Activated CD8-positive, alpha-beta T cell treated with anti-CD3 and anti-CD28 coated beads, Interleukin-2, amount 10 ng/mL, durations not matched to agents 7 days and 5 days (primary cell): Measurements from ENCODE around the gene PSME3. TPM values are rescaled to one million over a fixed set of nuclear protein-coding genes. Genes with fewer than 3 reads are reported as not detected.

ENCODE experiments used
- ATAC-seq: fragments of 150-1000 bp; cut with Tn5 transposase; one replicate; pipeline ENCODE4 v1.10.0; 2021; ENCODE audit warnings: moderate library complexity
- CTCF ChIA-PET: fragments of 350-600 bp; sonication (Branson Sonifier 250); formaldehyde crosslinking; loops from one replicate; lab custom pipeline; 2021; ENCODE audit warnings: antibody characterized with exemption; lab: Charles Lee
- POLR2A ChIA-PET: fragments of 350-600 bp; sonication (Branson Sonifier 250); formaldehyde crosslinking; loops from one replicate; lab custom pipeline; 2021; ENCODE audit warnings: antibody characterized with exemption; lab: Charles Lee
- DNase-seq: peaks from one replicate; pipeline ENCODE4 v3.0.0-alpha.2; 2020
- H3K27ac Mint-ChIP-seq: one replicate; pipeline ENCODE4 v1.8.0; 2021; ENCODE audit warnings: mild to moderate bottlenecking, mixed read lengths
- H3K27me3 Mint-ChIP-seq: one replicate; pipeline ENCODE4 v1.8.0; 2021; ENCODE audit warnings: low read depth, mixed read lengths
- H3K36me3 Mint-ChIP-seq: one replicate; pipeline ENCODE4 v1.8.0; 2021; ENCODE audit warnings: low read depth, mixed read lengths
- H3K4me1 Mint-ChIP-seq: one replicate; pipeline ENCODE4 v1.8.0; 2021; ENCODE audit warnings: low read depth, mixed read lengths
- H3K4me3 Mint-ChIP-seq: one replicate; pipeline ENCODE4 v1.8.0; 2021; ENCODE audit warnings: mild to moderate bottlenecking, mixed read lengths
- H3K9me3 Mint-ChIP-seq: one replicate; pipeline ENCODE4 v1.8.0; 2022; ENCODE audit warnings: mixed read lengths; ENCODE audit not compliant: insufficient read depth
- total RNA-seq, 2 experiments: library from RNA; stranded (reverse); gene quantifications; one replicate each; pipeline ENCODE4 v1.2.3, GENCODE V29; 2021

The PSME3 gene
- total RNA-seq, 2 experiments from 2014 or later: 141 to 145 TPM

DNA sequence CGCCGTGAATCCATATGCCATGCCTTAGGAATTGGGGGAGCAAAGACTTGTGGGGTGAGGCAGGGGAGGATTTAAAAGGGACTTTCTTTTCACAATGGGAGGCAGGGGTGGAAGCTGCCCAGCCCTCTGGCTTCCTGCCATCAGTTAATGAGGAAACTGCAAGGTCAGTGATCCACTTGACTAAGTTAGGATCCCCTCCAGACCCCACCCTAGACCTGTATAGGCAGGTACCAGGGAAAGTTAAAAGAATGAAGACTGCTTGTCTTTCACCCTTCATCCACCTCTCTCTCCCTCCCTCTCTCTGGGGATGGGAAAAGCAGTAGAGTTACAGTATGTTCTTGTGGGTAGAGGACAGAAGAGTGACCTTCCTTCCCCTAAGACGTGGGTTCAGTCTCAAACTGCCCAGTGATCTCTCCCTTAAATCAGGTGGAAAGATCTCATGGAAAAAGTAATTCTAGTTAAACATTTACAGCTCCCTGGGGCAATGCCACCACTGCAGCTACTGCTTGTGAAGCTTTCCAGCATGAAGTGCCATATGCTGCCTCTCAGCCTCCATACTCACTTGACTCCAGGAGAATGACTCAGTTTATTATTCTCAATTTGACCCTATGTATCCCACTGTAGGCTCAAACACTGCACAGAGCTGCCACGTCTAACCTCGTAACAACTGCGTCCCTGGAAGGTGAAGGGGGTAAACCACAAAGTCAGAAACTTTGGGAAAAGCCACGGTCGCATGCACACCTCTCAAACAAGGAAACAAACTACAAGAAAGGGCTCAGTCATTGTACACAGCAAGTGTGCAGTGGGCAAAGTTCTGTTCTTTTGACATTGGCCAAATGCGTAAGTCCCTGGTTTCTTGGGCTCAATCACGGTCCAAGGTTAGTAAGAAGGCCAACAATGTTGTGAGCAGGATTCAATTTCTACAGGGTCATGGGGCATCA lies 35.9 kb upstream of the PSME3 start:
- POLR2A ChIA-PET: interaction anchor here (0.6 to 3.0 kb wide), 4 partner anchors 9 to 27 kb away, joined by 3 to 14 read pairs (median 4); partner anchors contain the start of genes BECN1 and VPS25
- H3K27ac Mint-ChIP-seq: no peak overlapping the region

DNA sequence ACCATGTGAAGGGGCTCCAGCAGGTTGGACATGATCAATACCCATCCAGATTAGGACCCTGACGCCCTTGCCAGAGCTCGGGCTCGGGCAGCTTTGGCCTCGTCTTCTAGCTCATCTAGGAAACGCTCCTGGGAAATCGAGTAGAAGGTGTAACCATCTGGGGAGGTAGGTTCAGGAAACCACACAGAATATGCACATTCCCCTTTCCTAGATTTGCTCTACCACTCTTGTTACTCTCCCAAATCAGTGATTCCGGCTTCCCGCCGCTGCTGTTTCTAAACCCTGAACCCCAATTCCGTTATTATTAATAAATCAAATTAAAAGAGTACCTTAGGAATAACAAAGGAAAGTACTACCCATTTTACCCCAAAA lies 35.2 kb upstream of the PSME3 start:
- peaks cover 18% of the 10 kb centered on the region for H3K4me1 Mint-ChIP-seq
- POLR2A ChIA-PET: interaction anchor here (0.6 to 3.0 kb wide), 6 partner anchors 9 to 26 kb away, joined by 3 to 14 read pairs (median 4); partner anchors contain the start of genes BECN1 and VPS25
- no peak for DNase-seq
- ATAC-seq: no peak
- H3K36me3 Mint-ChIP-seq: peaks cover 13% of the 10 kb centered on the region
- H3K27me3 Mint-ChIP-seq: peaks cover 5% of the 10 kb centered on the region
- H3K27ac Mint-ChIP-seq: no peak overlapping the region
- H3K9me3 Mint-ChIP-seq: no peaks in the 10 kb centered on the region
- peak overlapping the region; percentile 94 for H3K4me3 Mint-ChIP-seq
- CTCF ChIA-PET: interaction anchor here (1.1 to 1.5 kb wide), 5 partner anchors 9 to 34 kb away, joined by 3 to 11 read pairs (median 7); partner anchors contain the start of gene BECN1

More for the DNA sequence above, 35.9 kb upstream of the PSME3 start:
- Mint-ChIP-seq H3K4me1 (peaks cover 18% of the 10 kb centered on the region), H3K36me3 (peaks cover 13% of the 10 kb centered on the region), H3K9me3 (no peaks in the 10 kb centered on the region), H3K4me3 (peak overlapping the region; percentile 94), H3K27me3 (peaks cover 5% of the 10 kb centered on the region)
- DNase-seq (no peak), ATAC-seq (no peak)
- CTCF ChIA-PET: interaction anchor here (1.1 to 2.1 kb wide), 4 partner anchors 10 to 34 kb away, joined by 3 to 7 read pairs (median 6); partner anchors contain the start of gene BECN1

DNA sequence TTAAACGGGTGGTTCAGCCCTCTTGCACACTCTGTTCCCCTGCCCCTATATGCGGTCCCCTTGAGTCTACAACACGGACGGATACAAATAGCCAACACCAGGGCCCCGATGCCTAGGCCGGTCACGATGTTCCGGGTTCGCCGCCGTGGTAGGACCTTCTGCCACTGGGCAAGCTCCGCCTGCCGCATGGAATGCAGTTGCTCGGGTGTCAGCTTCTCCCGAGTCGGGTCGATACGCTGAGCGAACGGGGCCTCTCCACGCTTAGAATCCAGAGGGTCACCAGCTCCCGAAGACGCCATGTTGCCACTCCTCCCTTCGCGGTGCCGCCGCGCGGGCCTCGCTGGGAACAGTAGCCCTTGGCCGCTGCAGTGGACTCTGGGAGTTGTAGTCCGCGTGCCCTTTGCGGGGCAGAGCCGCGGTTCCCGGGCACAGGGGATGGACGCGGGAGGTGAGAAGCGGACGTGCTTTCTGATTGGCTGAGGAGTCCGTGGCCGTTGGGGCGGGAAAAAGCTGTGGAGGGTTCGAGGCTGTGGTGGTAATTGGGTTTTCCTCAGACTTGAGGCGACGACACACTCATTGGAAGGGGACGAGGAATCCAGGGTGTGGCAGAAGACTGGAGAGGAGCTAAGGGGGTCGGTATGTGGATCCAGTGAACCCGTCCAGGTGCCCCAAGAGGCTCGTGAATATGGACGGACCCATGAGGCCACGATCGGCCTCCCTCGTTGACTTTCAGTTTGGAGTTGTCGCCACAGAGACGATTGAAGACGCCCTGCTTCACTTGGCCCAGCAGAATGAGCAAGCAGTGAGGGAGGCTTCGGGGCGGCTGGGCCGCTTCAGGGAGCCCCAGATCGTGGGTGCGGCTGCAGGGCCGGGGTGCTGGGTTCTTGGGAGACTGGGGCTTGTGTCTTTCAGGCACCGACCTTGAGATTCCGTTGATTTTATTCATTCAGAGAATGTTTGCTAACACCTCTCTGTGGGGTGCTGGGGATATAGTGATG lies 34.5 kb upstream of the PSME3 start, which contains the start of the genes CNTD1 and COA3:
TSS of gene CNTD1 (plus strand) at position 479 of the 998 bp plus-strand sequence. CDS start at position 686, 207 bp downstream.
TSS of gene COA3 (minus strand) at position 322 of the 998 bp plus-strand sequence. CDS start at position 299, 23 bp downstream.
- ChIA-PET CTCF (interaction anchor here (1.1 to 1.5 kb wide), 5 partner anchors 9 to 61 kb away, joined by 3 to 11 read pairs (median 4); partner anchors contain the start of gene BECN1), POLR2A (interaction anchor here (1.2 to 3.0 kb wide), 5 partner anchors 8 to 25 kb away, joined by 3 to 14 read pairs (median 3); partner anchors contain the start of genes BECN1 and VPS25)
- H3K4me1 Mint-ChIP-seq: peaks cover 18% of the 10 kb centered on the region
- peaks cover 5% of the 10 kb centered on the region for H3K27me3 Mint-ChIP-seq
- H3K27ac Mint-ChIP-seq: peak within 1 kb of the TSS; percentile 77
- DNase-seq (peak; percentile 88), ATAC-seq (peak; percentile 99)
- H3K36me3 Mint-ChIP-seq: peaks cover 13% of the 10 kb centered on the region
- H3K9me3 Mint-ChIP-seq: no peaks in the 10 kb centered on the region
- H3K4me3 Mint-ChIP-seq: peak within 1 kb of the TSS; percentile 94

DNA sequence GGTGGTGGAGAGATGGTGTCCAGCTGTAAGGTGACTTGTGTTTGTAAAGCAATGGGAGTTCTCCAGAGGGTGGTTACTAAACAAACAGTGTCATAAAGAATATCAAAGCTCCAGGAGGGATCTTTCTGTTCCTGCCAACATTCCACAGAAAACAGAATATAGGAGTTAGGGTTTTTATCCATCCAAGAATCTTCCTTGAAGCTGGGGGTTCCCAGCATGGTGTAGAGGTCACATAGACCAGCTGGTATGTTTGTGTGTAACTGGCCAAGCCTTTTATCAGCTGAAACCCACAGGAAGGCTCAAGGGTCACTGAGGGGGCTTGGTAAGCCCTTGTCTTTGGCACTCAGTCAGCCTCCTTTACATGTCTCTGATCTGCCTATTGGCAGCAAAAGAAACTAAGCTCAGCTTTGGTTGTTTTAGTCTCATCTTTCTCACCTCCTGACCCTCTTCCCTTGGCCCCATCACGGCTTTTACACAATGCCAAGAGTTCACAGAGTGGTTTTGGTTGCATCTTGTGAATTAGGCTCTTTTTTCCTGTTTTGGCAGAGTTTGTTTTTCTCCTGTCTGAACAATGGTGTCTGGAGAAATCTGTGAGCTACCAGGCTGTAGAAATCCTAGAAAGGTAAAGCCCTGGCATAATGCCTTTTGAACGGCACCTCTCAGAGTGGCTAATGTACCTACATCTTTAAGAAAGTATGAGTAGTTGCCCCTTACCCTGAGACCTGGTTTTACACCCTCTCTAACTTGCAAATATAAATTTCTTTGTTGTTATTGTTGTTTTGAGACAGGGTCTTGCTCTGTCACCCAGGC lies 29.9 kb upstream of the PSME3 start:
- no peak for DNase-seq
- Mint-ChIP-seq H3K4me3 (no peak overlapping the region), H3K9me3 (no peaks in the 10 kb centered on the region), H3K27me3 (peaks cover 5% of the 10 kb centered on the region), H3K4me1 (peaks cover 7% of the 10 kb centered on the region), H3K36me3 (peaks cover 4% of the 10 kb centered on the region), H3K27ac (no peak overlapping the region)
- CTCF ChIA-PET: interaction anchor here (0.7 to 1.3 kb wide), 4 partner anchors 16 to 40 kb away, joined by 3 to 4 read pairs (median 4); partner anchors contain the start of gene BECN1
- no peak for ATAC-seq
- POLR2A ChIA-PET: no interaction called here

DNA sequence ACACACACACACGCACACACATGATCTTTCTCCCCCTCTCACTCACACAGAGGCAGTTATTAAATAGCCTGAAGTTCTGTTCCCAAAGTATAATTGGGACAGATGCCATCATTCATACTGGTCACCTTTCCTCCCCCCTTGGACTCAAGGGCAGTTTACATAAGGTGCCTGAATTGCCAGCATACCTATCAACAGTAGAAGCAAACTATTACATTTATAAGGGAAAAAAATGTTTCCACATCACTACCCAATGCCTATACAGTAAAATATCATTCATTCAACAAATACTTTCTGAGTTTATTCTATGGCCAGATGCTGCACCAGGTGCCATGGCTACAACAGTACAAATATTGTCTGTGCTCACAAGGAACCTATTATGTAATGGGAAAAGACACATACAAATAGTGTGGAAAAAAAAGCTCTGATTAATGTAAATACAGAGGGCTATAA lies 28.3 kb upstream of the PSME3 start:
- ChIA-PET CTCF (interaction anchor here (1.4 kb wide), 1 partner anchor 9 kb away, joined by 3 read pairs; no protein-coding TSS in a partner anchor), POLR2A (no interaction called here)
- Mint-ChIP-seq H3K27ac (no peak overlapping the region), H3K9me3 (no peaks in the 10 kb centered on the region), H3K36me3 (peaks cover 5% of the 10 kb centered on the region), H3K27me3 (peaks cover 5% of the 10 kb centered on the region), H3K4me3 (no peak overlapping the region), H3K4me1 (no peaks in the 10 kb centered on the region)
- ATAC-seq (no peak), DNase-seq (no peak)

DNA sequence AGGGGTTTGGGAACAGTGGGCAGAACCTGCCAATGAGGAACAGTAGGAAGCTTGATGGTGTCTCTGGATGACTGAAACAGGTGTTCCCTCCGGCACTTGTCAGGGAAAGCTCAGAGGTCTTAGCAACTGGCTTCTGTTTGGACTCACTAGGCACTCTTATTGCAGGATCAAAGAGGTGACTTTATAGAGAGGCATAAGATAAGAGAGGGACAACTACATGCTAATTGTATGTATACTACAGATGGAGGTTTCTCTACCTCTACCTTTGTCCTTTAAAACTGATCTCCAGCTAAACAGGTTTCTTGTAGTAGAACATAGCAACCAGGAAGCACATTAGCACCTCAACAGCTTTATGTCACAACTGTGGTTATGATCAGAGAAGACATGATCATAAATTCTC lies 26.9 kb upstream of the PSME3 start:
- Mint-ChIP-seq H3K4me3 (no peak overlapping the region), H3K36me3 (peaks cover 14% of the 10 kb centered on the region), H3K4me1 (no peaks in the 10 kb centered on the region), H3K27me3 (peaks cover 3% of the 10 kb centered on the region), H3K9me3 (no peaks in the 10 kb centered on the region), H3K27ac (no peak overlapping the region)
- DNase-seq (no peak), ATAC-seq (no peak)
- CTCF ChIA-PET: interaction anchor here (1.2 to 2.0 kb wide), 3 partner anchors 14 to 18 kb away, joined by 3 to 9 read pairs (median 5); partner anchors contain the start of gene BECN1
- POLR2A ChIA-PET: interaction anchor here (1.2 kb wide), 1 partner anchor 8 kb away, joined by 3 read pairs; the partner anchor contains the start of gene COA3

DNA sequence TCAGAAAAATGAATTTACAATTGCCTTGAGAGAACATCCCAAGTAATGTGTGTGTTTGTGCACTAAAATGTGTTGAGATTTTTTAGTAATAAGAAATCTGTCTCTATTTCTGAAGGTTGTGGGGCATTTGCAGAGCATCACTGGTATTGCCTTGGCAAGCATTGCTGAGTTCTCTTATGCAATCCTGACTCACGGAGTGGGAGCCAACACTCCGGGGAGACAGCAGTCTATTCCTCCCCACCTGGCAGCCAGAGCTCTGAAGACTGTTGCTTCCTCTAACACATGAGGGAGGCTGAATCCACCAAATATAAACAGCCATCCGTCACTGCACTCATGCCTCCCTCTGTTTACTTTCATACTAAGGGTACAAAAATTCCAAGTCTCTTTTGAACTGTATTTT lies 23.9 kb upstream of the PSME3 start:
- no peaks in the 10 kb centered on the region for H3K27me3 Mint-ChIP-seq
- POLR2A ChIA-PET: no interaction called here
- no peaks in the 10 kb centered on the region for H3K4me1 Mint-ChIP-seq
- H3K9me3 Mint-ChIP-seq: no peaks in the 10 kb centered on the region
- DNase-seq (no peak), ATAC-seq (no peak)
- CTCF ChIA-PET: interaction anchor here (1.1 to 1.8 kb wide), 2 partner anchors 11 to 231 kb away, joined by 3 to 9 read pairs; partner anchors contain the start of gene PSMC3IP
- no peak overlapping the region for H3K27ac Mint-ChIP-seq
- peaks cover 27% of the 10 kb centered on the region for H3K36me3 Mint-ChIP-seq
- H3K4me3 Mint-ChIP-seq: no peak overlapping the region

DNA sequence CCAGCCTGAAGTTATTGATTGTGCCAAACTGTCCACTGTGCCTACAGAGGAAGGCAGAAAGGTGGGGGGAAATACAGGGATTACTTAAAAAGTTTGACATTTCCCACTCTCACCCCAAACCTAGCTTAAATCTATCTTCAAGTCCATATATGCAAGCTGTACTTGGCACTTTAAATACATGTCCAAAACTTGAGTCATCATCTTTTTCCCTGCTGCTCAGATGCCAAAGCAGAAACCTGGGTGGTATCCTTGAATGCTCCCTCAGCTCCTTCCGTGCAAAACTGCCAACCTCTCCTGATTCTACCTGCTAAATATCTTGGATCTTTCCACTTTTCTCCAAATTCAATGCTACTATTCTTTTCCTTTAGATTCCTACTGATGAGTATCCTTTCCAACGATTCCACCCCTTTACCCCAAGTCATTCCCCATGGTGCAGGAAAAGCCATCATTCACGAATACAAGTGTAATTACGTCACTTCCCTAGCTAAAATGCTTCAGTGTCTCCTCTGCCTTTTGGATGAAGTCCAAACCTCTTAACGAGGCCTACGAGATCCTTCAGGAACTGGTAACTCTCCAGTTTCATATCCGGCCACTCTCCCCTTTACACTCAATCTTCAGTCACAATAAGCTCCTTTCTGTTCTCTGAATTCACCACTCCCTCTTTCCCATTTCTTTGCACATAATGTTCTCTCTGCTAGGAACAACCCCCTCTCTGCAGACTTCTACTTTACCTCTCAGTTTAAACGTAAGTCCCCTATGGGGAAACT lies 18.4 kb upstream of the PSME3 start:
- H3K9me3 Mint-ChIP-seq: no peaks in the 10 kb centered on the region
- H3K36me3 Mint-ChIP-seq: peaks cover 56% of the 10 kb centered on the region
- DNase-seq: no peak
- no peaks in the 10 kb centered on the region for H3K27me3 Mint-ChIP-seq
- H3K27ac Mint-ChIP-seq: no peak overlapping the region
- H3K4me1 Mint-ChIP-seq: no peaks in the 10 kb centered on the region
- H3K4me3 Mint-ChIP-seq: no peak overlapping the region
- POLR2A ChIA-PET: interaction anchor here (3.3 kb wide), 1 partner anchor 10 kb away, joined by 12 read pairs; the partner anchor contains the start of gene BECN1
- CTCF ChIA-PET: interaction anchor here (1.4 kb wide), 2 partner anchors 10 to 51 kb away, joined by 3 to 4 read pairs; no protein-coding TSS in a partner anchor
- no peak for ATAC-seq

DNA sequence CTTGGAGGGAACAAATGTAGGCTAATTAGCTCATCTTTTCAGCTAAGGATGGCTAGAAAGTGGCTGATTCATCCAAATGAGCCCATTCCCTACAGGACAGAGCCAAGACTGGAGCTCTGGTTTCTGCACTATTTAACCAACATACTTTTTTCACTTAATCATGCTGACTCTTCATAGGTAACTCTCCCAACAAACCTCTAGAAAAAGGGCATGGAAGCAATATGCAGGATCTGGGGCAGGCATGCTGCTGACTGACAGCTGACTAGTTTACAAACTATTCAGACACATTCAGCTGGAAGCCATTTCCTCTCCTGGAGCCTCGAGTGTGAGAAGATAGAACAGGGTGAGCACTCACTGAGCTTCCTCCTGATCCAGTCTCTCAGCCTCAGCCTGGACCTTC lies 15.3 kb upstream of the PSME3 start:
- H3K4me1 Mint-ChIP-seq: peaks cover 16% of the 10 kb centered on the region
- no peak overlapping the region for H3K27ac Mint-ChIP-seq
- CTCF ChIA-PET: interaction anchor here (1.0 to 4.7 kb wide), 4 partner anchors 19 to 111 kb away, joined by 3 to 21 read pairs (median 3); partner anchors contain the start of genes CNTD1 and COA3
- H3K4me3 Mint-ChIP-seq: no peak overlapping the region
- no peaks in the 10 kb centered on the region for H3K27me3 Mint-ChIP-seq
- peaks cover 57% of the 10 kb centered on the region for H3K36me3 Mint-ChIP-seq
- POLR2A ChIA-PET: no interaction called here
- ATAC-seq: no peak
- H3K9me3 Mint-ChIP-seq: no peaks in the 10 kb centered on the region
- DNase-seq: no peak
